ENCODE data around the gene CENPU. TPM values are rescaled to one million over a fixed set of nuclear protein-coding genes. Genes with fewer than 3 reads are reported as not detected.
A peak's percentile ranks its signal among the peaks of the same experiment; 100 is the strongest.

CENPU gene
- total RNA-seq, 1 donor from 2014 or later: 52.1 TPM

GRCh38 chr4:184751585-184751956, 17.7 kb upstream of the CENPU start:
- Mint-ChIP-seq H3K36me3 (peaks cover 14% of the 10 kb centered on the region), H3K27me3 (no peaks in the 10 kb centered on the region), H3K9me3 (no peaks in the 10 kb centered on the region), H3K4me1 (ENCODE audit: unreplicated experiment) (peaks cover 18% of the 10 kb centered on the region), H3K4me3 (no peak overlapping the region), H3K27ac (peak overlapping the region; percentile 100)
- TF ChIP-seq, protein P1, sequence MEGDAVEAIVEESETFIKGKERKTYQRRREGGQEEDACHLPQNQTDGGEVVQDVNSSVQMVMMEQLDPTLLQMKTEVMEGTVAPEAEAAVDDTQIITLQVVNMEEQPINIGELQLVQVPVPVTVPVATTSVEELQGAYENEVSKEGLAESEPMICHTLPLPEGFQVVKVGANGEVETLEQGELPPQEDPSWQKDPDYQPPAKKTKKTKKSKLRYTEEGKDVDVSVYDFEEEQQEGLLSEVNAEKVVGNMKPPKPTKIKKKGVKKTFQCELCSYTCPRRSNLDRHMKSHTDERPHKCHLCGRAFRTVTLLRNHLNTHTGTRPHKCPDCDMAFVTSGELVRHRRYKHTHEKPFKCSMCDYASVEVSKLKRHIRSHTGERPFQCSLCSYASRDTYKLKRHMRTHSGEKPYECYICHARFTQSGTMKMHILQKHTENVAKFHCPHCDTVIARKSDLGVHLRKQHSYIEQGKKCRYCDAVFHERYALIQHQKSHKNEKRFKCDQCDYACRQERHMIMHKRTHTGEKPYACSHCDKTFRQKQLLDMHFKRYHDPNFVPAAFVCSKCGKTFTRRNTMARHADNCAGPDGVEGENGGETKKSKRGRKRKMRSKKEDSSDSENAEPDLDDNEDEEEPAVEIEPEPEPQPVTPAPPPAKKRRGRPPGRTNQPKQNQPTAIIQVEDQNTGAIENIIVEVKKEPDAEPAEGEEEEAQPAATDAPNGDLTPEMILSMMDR (conservative IDR thresholded peaks at IDR 0.05): no peak
- no peak for DNase-seq (ENCODE audit: extremely low spot score, unreplicated experiment)

- peaks cover 23% of the 10 kb centered on the region for H3K4me1 Mint-ChIP-seq (ENCODE audit: unreplicated experiment)
- no peak for DNase-seq (ENCODE audit: extremely low spot score, unreplicated experiment)
- TF ChIP-seq, protein P1 (conservative IDR thresholded peaks at IDR 0.05): no peak
These were observed 17.2 kb upstream of the CENPU start for GRCh38 chr4:184750926-184751584.

GRCh38 chr4:184748251-184748652, 14.4 kb upstream of the CENPU start:
- H3K4me3 Mint-ChIP-seq: peak overlapping the region; percentile 56
- no peak for DNase-seq (ENCODE audit: extremely low spot score, unreplicated experiment)
- H3K27me3 Mint-ChIP-seq: no peaks in the 10 kb centered on the region
- peaks cover 28% of the 10 kb centered on the region for H3K4me1 Mint-ChIP-seq (ENCODE audit: unreplicated experiment)
- TF ChIP-seq, protein P1 (conservative IDR thresholded peaks at IDR 0.05): no peak
- H3K9me3 Mint-ChIP-seq: no peaks in the 10 kb centered on the region
- peak overlapping the region; percentile 100 for H3K27ac Mint-ChIP-seq
- no peaks in the 10 kb centered on the region for H3K36me3 Mint-ChIP-seq

More at GRCh38 chr4:184750926-184751584, 17.2 kb upstream of the CENPU start:
- Mint-ChIP-seq H3K9me3 (no peaks in the 10 kb centered on the region), H3K27ac (peak overlapping the region; percentile 100), H3K36me3 (peaks cover 14% of the 10 kb centered on the region), H3K27me3 (no peaks in the 10 kb centered on the region), H3K4me3 (no peak overlapping the region)

- Mint-ChIP-seq H3K9me3 (no peaks in the 10 kb centered on the region), H3K27ac (peak overlapping the region; percentile 100), H3K27me3 (no peaks in the 10 kb centered on the region), H3K4me3 (peak overlapping the region; percentile 62), H3K4me1 (ENCODE audit: unreplicated experiment) (peaks cover 28% of the 10 kb centered on the region), H3K36me3 (no peaks in the 10 kb centered on the region)
- TF ChIP-seq, protein P1 (conservative IDR thresholded peaks at IDR 0.05): no peak
- DNase-seq (ENCODE audit: extremely low spot score, unreplicated experiment): no peak
These were observed 13.3 kb upstream of the CENPU start for GRCh38 chr4:184747034-184747830.

DNA sequence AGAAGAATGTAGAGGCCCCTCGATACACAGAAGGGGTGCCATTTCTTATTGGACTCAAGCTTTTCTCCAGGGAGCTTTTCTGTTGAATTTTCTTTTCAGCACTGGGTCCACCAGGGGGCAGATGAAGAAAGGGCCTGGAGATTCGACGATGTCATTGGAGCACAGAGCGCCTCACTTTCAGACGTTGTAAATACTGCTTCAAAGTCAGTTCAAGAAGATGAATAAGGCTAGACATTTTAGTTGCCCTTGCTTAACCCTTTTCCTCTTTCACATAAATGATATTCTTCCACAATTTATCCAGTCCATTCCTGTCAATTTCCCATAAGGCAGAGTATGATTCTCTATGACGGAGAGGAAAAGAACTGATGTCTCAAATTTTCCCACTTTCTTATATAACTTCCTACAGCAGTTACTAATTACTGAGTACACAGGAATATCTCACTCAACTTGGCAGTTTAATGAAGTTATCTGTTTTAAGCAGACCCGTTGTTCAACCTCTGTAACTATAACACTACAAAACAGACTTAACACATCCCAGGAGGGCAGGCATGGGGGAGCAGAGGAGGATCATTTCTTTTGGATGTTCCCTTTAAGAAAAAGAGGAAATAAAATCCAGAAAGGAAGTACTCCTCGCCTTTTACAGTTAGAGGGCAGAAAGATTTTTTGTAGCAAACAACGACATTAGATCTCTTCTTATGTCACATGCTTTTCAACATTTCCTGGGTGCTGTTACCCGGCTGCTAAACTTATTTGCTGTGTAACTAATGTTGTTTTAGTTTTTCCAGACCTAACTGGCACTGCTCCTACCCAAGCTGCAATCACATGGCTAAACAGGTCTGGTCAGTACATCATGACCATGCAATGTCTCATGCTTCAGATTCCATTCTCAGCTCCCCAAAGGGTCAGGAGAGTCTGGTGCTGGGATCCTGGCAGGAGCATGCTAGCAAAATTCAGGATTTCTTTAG, 12.2 kb upstream of the CENPU start:
- TF ChIP-seq, protein P1 (conservative IDR thresholded peaks at IDR 0.05): peak; percentile 83
- H3K36me3 Mint-ChIP-seq: no peaks in the 10 kb centered on the region
- H3K9me3 Mint-ChIP-seq: no peaks in the 10 kb centered on the region
- no peaks in the 10 kb centered on the region for H3K27me3 Mint-ChIP-seq
- peak overlapping the region; percentile 100 for H3K27ac Mint-ChIP-seq
- H3K4me1 Mint-ChIP-seq (ENCODE audit: unreplicated experiment): peaks cover 25% of the 10 kb centered on the region
- no peak for DNase-seq (ENCODE audit: extremely low spot score, unreplicated experiment)
- H3K4me3 Mint-ChIP-seq: peak overlapping the region; percentile 76

Data from type B pancreatic cell (in vitro differentiated cells).